Panc1 (cell line): ENCODE measurements around the gene XIRP2. TPM values are rescaled to one million over a fixed set of nuclear protein-coding genes. Genes with fewer than 3 reads are reported as not detected.

Experiments
- ATAC-seq: fragments of 200-7000 bp; cut with Tn5 transposase; 2 replicates; pipeline ENCODE4 v1.9.1; 2020; ENCODE audit warnings: mild to moderate bottlenecking, moderate library complexity
- BruUV-seq: library from RNA; stranded (reverse); fragments of 400-500 nt; replicated peaks from 2 replicates; lab custom pipeline; 2021; lab: Mats Ljungman, UMichigan
- CTCF ChIA-PET: fragments of 300-600 bp; sonication (Branson Sonifier 250); formaldehyde crosslinking; loops from one replicate; lab custom pipeline; 2022; ENCODE audit warnings: antibody characterized with exemption; lab: Charles Lee
- POLR2A ChIA-PET: fragments of 300-600 bp; sonication (Branson Sonifier 250); formaldehyde crosslinking; loops from one replicate; lab custom pipeline; 2022; ENCODE audit warnings: antibody characterized with exemption; lab: Charles Lee
- DNase-seq: peaks from one replicate; pipeline ENCODE4 v3.0.0-alpha.2; 2010; ENCODE audit warnings: low read depth, low spot score
- H3K27ac ChIP-seq: 2 replicates; pipeline ENCODE4 v1.5.1; 2011; ENCODE audit warnings: mild to moderate bottlenecking, low read length, inconsistent platforms
- H3K27me3 ChIP-seq: fragments of 200-500 bp; sonication (Bioruptor generic); 2 replicates; pipeline ENCODE4 v1.6.0; 2014; ENCODE audit warnings: low read length, inconsistent platforms; ENCODE audit not compliant: control insufficient read depth, insufficient read depth
- H3K36me3 ChIP-seq: fragments of 200-500 bp; sonication (Bioruptor generic); 2 replicates; pipeline ENCODE4 v1.5.1; 2014; ENCODE audit warnings: inconsistent platforms, mild to moderate bottlenecking, low read length, moderate library complexity; ENCODE audit not compliant: control insufficient read depth, insufficient read depth
- H3K4me1 ChIP-seq: 2 replicates; pipeline ENCODE4 v1.5.1; 2011; ENCODE audit warnings: inconsistent platforms, mild to moderate bottlenecking, low read length, moderate library complexity; ENCODE audit not compliant: control insufficient read depth, insufficient read depth
- H3K4me3 ChIP-seq, 2 experiments: 2 replicates each; pipeline ENCODE4 v1.5.1; 2011 to 2012; ENCODE audit warnings: low read depth in 2 of 2, low read length in 2 of 2, mild to moderate bottlenecking in 2 of 2, inconsistent platforms in 1 of 2, moderate library complexity in 1 of 2
- H3K9me3 ChIP-seq: fragments of 200-500 bp; sonication (Bioruptor generic); 2 replicates; pipeline ENCODE4 v1.5.1; 2014; ENCODE audit warnings: low read depth, mild to moderate bottlenecking, inconsistent platforms, low read length, moderate library complexity; ENCODE audit not compliant: control insufficient read depth, insufficient read depth
- CTCF ChIP-seq: fragments of 450-650 bp; IDR thresholded peaks from 2 replicates; pipeline ENCODE4 v1.5.1; 2017; ENCODE audit warnings: mild to moderate bottlenecking
- POLR2AphosphoS5 ChIP-seq: IDR thresholded peaks from 2 replicates; pipeline ENCODE4 v1.6.1; 2012; ENCODE audit warnings: mild to moderate bottlenecking, low read depth, low read length, moderate library complexity
- REST ChIP-seq, 2 experiments: IDR thresholded peaks; 2 replicates each; pipeline ENCODE4 v1.6.1; 2011 to 2012; ENCODE audit warnings: low read depth in 2 of 2, control low read depth in 1 of 2, low read length in 1 of 2, mild to moderate bottlenecking in 1 of 2, moderate library complexity in 1 of 2; ENCODE audit not compliant: insufficient read depth in 1 of 2
- SIN3A ChIP-seq: IDR thresholded peaks from 2 replicates; pipeline ENCODE4 v1.6.1; 2012; ENCODE audit warnings: low read depth, mild to moderate bottlenecking, low read length, moderate library complexity, borderline replicate concordance; ENCODE audit not compliant: insufficient read depth
- TCF7L2 ChIP-seq: IDR thresholded peaks from 2 replicates; pipeline ENCODE4 v1.6.1; 2011; ENCODE audit warnings: mild to moderate bottlenecking, low read depth, low read length, inconsistent platforms
- in situ Hi-C: cut with HindIII; loops from 2 replicates; pipeline ENCODE4 v1.10.0; 2016; ENCODE audit warnings: low sequenced_read_pairs, low pct_unique_long_range_greater_than_20kb
- intact Hi-C: fragments of 100-400 bp; cut with micrococcal nuclease; formaldehyde crosslinking; loops from one replicate; pipeline ENCODE4 v1.10.0; 2022; ENCODE audit not compliant: unreplicated experiment
- total RNA-seq: library from RNA; stranded (reverse); gene quantifications from one replicate; pipeline ENCODE4 v1.2.1, GENCODE V29; 2021; ENCODE audit not compliant: unreplicated experiment

The XIRP2 gene
- total RNA-seq, 1 experiment from 2014 or later = not detected

- POLR2A ChIA-PET = no interaction called here
- in situ Hi-C loops = no loop called here
Observed at GRCh38 chr2:167187978-167188967, 300.0 kb downstream of the XIRP2 start.

GRCh38 chr2:167190053-167190452 lies 301.8 kb downstream of the XIRP2 start:
- BruUV-seq = no TSS peak
- Histone ChIP-seq H3K27me3 (no peaks in the 10 kb centered on the region), H3K36me3 (no peaks in the 10 kb centered on the region), H3K9me3 (no peaks in the 10 kb centered on the region), H3K4me1 (no peaks in the 10 kb centered on the region), H3K27ac (no peak overlapping the region), H3K4me3 (no peak overlapping the region)
- DNase-seq (no peak), ATAC-seq (no peak)
- ChIA-PET POLR2A (no interaction called here), CTCF (no interaction called here)
- in situ Hi-C loops (no loop called here), intact Hi-C loops (no loop called here)
- TF ChIP-seq POLR2AphosphoS5 (no peak), SIN3A (no peak), REST (IDR thresholded peaks at IDR 0.05; ENCODE audit: insufficient read depth in 1 of 2, low read depth in 2 of 2, low read length in 1 of 2) (no peak), CTCF (no peak)

More at GRCh38 chr2:167187978-167188967, 300.0 kb downstream of the XIRP2 start:
- no peaks in the 10 kb centered on the region for H3K36me3 ChIP-seq
- no peak for ATAC-seq
- no peaks in the 10 kb centered on the region for H3K4me1 ChIP-seq
- no peak overlapping the region for H3K4me3 ChIP-seq
- H3K27me3 ChIP-seq = no peaks in the 10 kb centered on the region
- DNase-seq = no peak
- CTCF ChIA-PET = no interaction called here
- no peak overlapping the region for H3K27ac ChIP-seq
- no peaks in the 10 kb centered on the region for H3K9me3 ChIP-seq
- TF ChIP-seq CTCF = no peak
- TF ChIP-seq TCF7L2 = no peak
- TF ChIP-seq SIN3A = no peak
- TF ChIP-seq REST (IDR thresholded peaks at IDR 0.05; ENCODE audit: insufficient read depth in 1 of 2, low read depth in 2 of 2, low read length in 1 of 2) = no peak
- TF ChIP-seq POLR2AphosphoS5 = no peak
- no TSS peak for BruUV-seq
- intact Hi-C loops = no loop called here
